Stimulated activated CD4-positive, alpha-beta T cell treated with anti-CD3 and anti-CD28 coated beads, TNF-alpha, amount 100 ng/mL, for 24 hours (primary cell): ENCODE results near the gene GAB2.
A peak's percentile ranks its signal among the peaks of the same experiment; 100 is the strongest.

Experiments
- DNase-seq, 3 experiments: peaks; one replicate each; pipeline ENCODE4 v3.0.0-alpha.2; 2020; ENCODE audit warnings: low read depth in 3 of 3

GAB2 gene

GRCh38 chr11:78205691-78206090 lies 211.9 kb downstream of the GAB2 start:
- no peak for DNase-seq

- DNase-seq: no peak
These were observed 212.4 kb downstream of the GAB2 start for GRCh38 chr11:78205256-78205655.

GRCh38 chr11:78203184-78203583 lies 214.4 kb downstream of the GAB2 start:
- DNase-seq: no peak

- DNase-seq: peak in 1 of 3 experiments; percentile 19
These were observed 214.9 kb downstream of the GAB2 start for GRCh38 chr11:78202733-78203167.

GRCh38 chr11:78201096-78201818 lies 216.4 kb downstream of the GAB2 start:
- no peak for DNase-seq

- no peak for DNase-seq
These were observed 217.1 kb downstream of the GAB2 start for GRCh38 chr11:78200553-78200952.

- DNase-seq: no peak
These were observed 217.6 kb downstream of the GAB2 start for GRCh38 chr11:78200061-78200460.

- DNase-seq: no peak
These were observed 218.0 kb downstream of the GAB2 start for GRCh38 chr11:78199653-78200015.

- DNase-seq: no peak
These were observed 218.5 kb downstream of the GAB2 start for GRCh38 chr11:78199015-78199652.

- no peak for DNase-seq
These were observed 219.8 kb downstream of the GAB2 start for GRCh38 chr11:78197816-78198215.

GRCh38 chr11:78196661-78197091 lies 220.9 kb downstream of the GAB2 start:
- DNase-seq: no peak

GRCh38 chr11:78195917-78196560 lies 221.6 kb downstream of the GAB2 start:
- DNase-seq: no peak

GRCh38 chr11:78194490-78194889 lies 223.1 kb downstream of the GAB2 start:
- no peak for DNase-seq

GRCh38 chr11:78193806-78194205 lies 223.8 kb downstream of the GAB2 start:
- DNase-seq: no peak

GRCh38 chr11:78192911-78193351 lies 224.7 kb downstream of the GAB2 start:
- no peak for DNase-seq

GRCh38 chr11:78192223-78192719 lies 225.3 kb downstream of the GAB2 start:
- DNase-seq: no peak

GRCh38 chr11:78190871-78191538 lies 226.6 kb downstream of the GAB2 start:
- DNase-seq: no peak

GRCh38 chr11:78190374-78190773 lies 227.2 kb downstream of the GAB2 start:
- DNase-seq: no peak

- no peak for DNase-seq
These were observed 227.8 kb downstream of the GAB2 start for GRCh38 chr11:78189851-78190250.

GRCh38 chr11:78189174-78189724 lies 228.4 kb downstream of the GAB2 start:
- no peak for DNase-seq

- DNase-seq: peak; percentile 81 to 93 (median 81)
These were observed 229.1 kb downstream of the GAB2 start, which contains the start of the genes KCTD21 and USP35 for GRCh38 chr11:78188286-78189173. Gene KCTD21, minus strand, starts transcription at chr11:78188626. Its CDS starts 14,072 bp downstream, at chr11:78174554. Gene USP35, plus strand, starts transcription at chr11:78188919. Its CDS starts 7,327 bp downstream, at chr11:78196246.
